GM23338 (cell line): Measurements from ENCODE around the gene SNTB2. TPM values are rescaled to one million over a fixed set of nuclear protein-coding genes. Genes with fewer than 3 reads are reported as not detected.

ENCODE experiments used
- ATAC-seq: fragments of 200-7000 bp; cut with Tn5 transposase; 3 replicates; pipeline ENCODE4 v1.9.1; 2020
- DNase-seq: peaks from one replicate; pipeline ENCODE4 v3.0.0-alpha.2; 2015; ENCODE audit warnings: low spot score
- H2AFZ ChIP-seq: fragments of 200-600 bp; sonication (generic); 2 replicates; pipeline ENCODE4 v1.8.0; 2016; ENCODE audit warnings: antibody characterized with exemption, mild to moderate bottlenecking, moderate library complexity
- H3F3A ChIP-seq: fragments of 200-600 bp; sonication (generic); replicated peaks from 2 replicates; pipeline ENCODE4 v1.8.0; 2017; ENCODE audit warnings: antibody characterized with exemption, mixed run types, low read depth
- H3K27ac ChIP-seq: fragments of 200-600 bp; sonication (generic); 2 replicates; pipeline ENCODE4 v1.6.1; 2016; ENCODE audit warnings: low read depth
- H3K27me3 ChIP-seq: fragments of 200-600 bp; sonication (generic); 2 replicates; pipeline ENCODE4 v1.8.0; 2016; ENCODE audit warnings: mild to moderate bottlenecking, mixed run types, moderate library complexity; ENCODE audit not compliant: insufficient read depth
- H3K36me3 ChIP-seq: fragments of 200-600 bp; sonication (generic); 2 replicates; pipeline ENCODE4 v1.8.0; 2016; ENCODE audit warnings: mild to moderate bottlenecking; ENCODE audit not compliant: insufficient read depth
- H3K4me1 ChIP-seq: fragments of 200-600 bp; sonication (generic); 2 replicates; pipeline ENCODE4 v1.8.0; 2016; ENCODE audit warnings: mild to moderate bottlenecking, moderate library complexity; ENCODE audit not compliant: insufficient read depth
- H3K4me2 ChIP-seq: fragments of 200-600 bp; sonication (generic); 2 replicates; pipeline ENCODE4 v1.7.1; 2017; ENCODE audit warnings: mixed run types
- H3K4me3 ChIP-seq: fragments of 200-600 bp; sonication (generic); 2 replicates; pipeline ENCODE4 v1.6.1; 2016; ENCODE audit warnings: mixed run types
- H3K79me2 ChIP-seq: fragments of 200-600 bp; sonication (generic); replicated peaks from 2 replicates; pipeline ENCODE4 v1.8.0; 2017; ENCODE audit warnings: mild to moderate bottlenecking; ENCODE audit not compliant: insufficient read depth
- H3K9me2 ChIP-seq: fragments of 200-600 bp; sonication (generic); 2 replicates; pipeline ENCODE4 v1.8.0; 2017; ENCODE audit not compliant: insufficient read depth
- H4K20me1 ChIP-seq: fragments of 200-600 bp; sonication (generic); replicated peaks from 2 replicates; pipeline ENCODE4 v1.8.0; 2017; ENCODE audit warnings: mild to moderate bottlenecking; ENCODE audit not compliant: insufficient read depth
- H3K27ac Mint-ChIP-seq: 2 replicates; pipeline ENCODE4 v1.8.0; 2020; ENCODE audit warnings: inconsistent platforms, mild to moderate bottlenecking, moderate library complexity, mixed read lengths
- H3K27me3 Mint-ChIP-seq: 3 replicates; pipeline ENCODE4 v1.8.0; 2022; ENCODE audit warnings: low read depth, mild to moderate bottlenecking, moderate library complexity, mixed read lengths, inconsistent platforms; ENCODE audit not compliant: insufficient read depth, poor library complexity
- H3K36me3 Mint-ChIP-seq: 3 replicates; pipeline ENCODE4 v1.8.0; 2021; ENCODE audit warnings: low read depth, mild to moderate bottlenecking, inconsistent platforms, moderate library complexity, mixed read lengths
- H3K4me1 Mint-ChIP-seq: 3 replicates; pipeline ENCODE4 v1.8.0; 2020; ENCODE audit warnings: mild to moderate bottlenecking, inconsistent platforms, mixed read lengths
- H3K4me3 Mint-ChIP-seq: 3 replicates; pipeline ENCODE4 v1.8.0; 2021; ENCODE audit warnings: moderate library complexity, mild to moderate bottlenecking, inconsistent platforms, mixed read lengths
- H3K9me3 Mint-ChIP-seq: 3 replicates; pipeline ENCODE4 v1.8.0; 2020; ENCODE audit warnings: moderate library complexity, mild to moderate bottlenecking, inconsistent platforms, mixed read lengths
- CREB1 ChIP-seq: fragments of 250-450 bp; sonication (Bioruptor Pico); IDR thresholded peaks from 2 replicates; pipeline ENCODE4 v1.5.0; 2020; ENCODE audit warnings: low read depth, mild to moderate bottlenecking, moderate library complexity
- CTCF ChIP-seq, 2 experiments: fragments of 200-600 bp in 1 of 2; sonication (generic) in 1 of 2; conservative IDR thresholded peaks; 2 replicates each; pipeline versions ENCODE4 v1.5.1 to v1.6.1; 2016 to 2017; ENCODE audit warnings: antibody characterized with exemption in 2 of 2, low read depth in 2 of 2, mild to moderate bottlenecking in 2 of 2, moderate library complexity in 1 of 2
- ETS1 ChIP-seq: IDR thresholded peaks from 2 replicates; pipeline ENCODE4 v1.6.1; 2016; ENCODE audit warnings: antibody characterized with exemption
- EZH2 ChIP-seq: fragments of 200-600 bp; sonication (generic); IDR thresholded peaks from one replicate; pipeline ENCODE4 v1.8.0; 2017; ENCODE audit warnings: antibody characterized with exemption, mild to moderate bottlenecking, low read depth; ENCODE audit not compliant: unreplicated experiment
- EZH2phosphoT487 ChIP-seq: fragments of 200-600 bp; sonication (generic); IDR thresholded peaks from one replicate; pipeline ENCODE4 v1.8.1; 2018; ENCODE audit warnings: antibody characterized with exemption; ENCODE audit not compliant: unreplicated experiment
- JUNB ChIP-seq: IDR thresholded peaks from one replicate; pipeline ENCODE4 v1.6.1; 2016; ENCODE audit warnings: antibody characterized with exemption; ENCODE audit not compliant: unreplicated experiment
- NANOG ChIP-seq: IDR thresholded peaks from 2 replicates; pipeline ENCODE4 v1.6.1; 2016; ENCODE audit warnings: antibody characterized with exemption, borderline replicate concordance
- POLR2AphosphoS5 ChIP-seq: IDR thresholded peaks from 2 replicates; pipeline ENCODE4 v1.6.1; 2016; ENCODE audit warnings: antibody characterized with exemption, low read depth
- REST ChIP-seq: IDR thresholded peaks from one replicate; pipeline ENCODE4 v1.6.1; 2018; ENCODE audit warnings: antibody characterized with exemption; ENCODE audit not compliant: unreplicated experiment
- STAT1 ChIP-seq: IDR thresholded peaks from one replicate; pipeline ENCODE4 v1.6.1; 2016; ENCODE audit warnings: antibody characterized with exemption; ENCODE audit not compliant: unreplicated experiment
- ZNF114 ChIP-seq: fragments of 250-450 bp; sonication (Bioruptor Pico); IDR thresholded peaks from 2 replicates; pipeline ENCODE4 v1.5.0; 2020; ENCODE audit warnings: mild to moderate bottlenecking, moderate library complexity
- ZNF331 ChIP-seq: fragments of 250-450 bp; sonication (Bioruptor Pico); IDR thresholded peaks from 2 replicates; pipeline ENCODE4 v1.5.0; 2020; ENCODE audit warnings: low read depth, mild to moderate bottlenecking, moderate library complexity
- ZNF462 ChIP-seq: fragments of 250-450 bp; sonication (Bioruptor Pico); IDR thresholded peaks from 2 replicates; pipeline ENCODE4 v1.5.0; 2020; ENCODE audit warnings: mild to moderate bottlenecking, moderate library complexity
- polyA plus RNA-seq: library from polyadenylated mRNA; unstranded; fragments of >200 nt; fragmentation: Nextera tagmentation; extraction: Ambion mirVana; gene quantifications from 2 replicates; pipeline ENCODE4 v1.2.1, GENCODE V29; 2016
- total RNA-seq: library from RNA; depleted of rRNA; stranded (reverse); fragments of >200 nt; shearing (Covaris generic); gene quantifications from 2 replicates; pipeline ENCODE4 v1.2.3, GENCODE V29; 2014

Gene SNTB2
- total and polyA plus RNA-seq, 2 experiments from 2014 or later = 4.8 to 42.7 TPM

GRCh38 chr16:69143116-69143515 lies 43.8 kb upstream of the SNTB2 start:
- TF ChIP-seq REST = no peak
- TF ChIP-seq POLR2AphosphoS5 = no peak
- TF ChIP-seq ZNF114 (CRISPR knock-in tag) = no peak
- no peak for TF ChIP-seq ZNF462 (CRISPR knock-in tag)
- no peak for TF ChIP-seq STAT1
- no peak for TF ChIP-seq EZH2
- TF ChIP-seq CREB1 = no peak
- TF ChIP-seq ETS1 = no peak
- TF ChIP-seq JUNB = no peak
- no peak for TF ChIP-seq CTCF (conservative IDR thresholded peaks at IDR 0.05; ENCODE audit: low read depth in 2 of 2)
- no peak for TF ChIP-seq ZNF331 (CRISPR knock-in tag)
- no peak for TF ChIP-seq EZH2phosphoT487
- TF ChIP-seq NANOG = no peak
- Histone ChIP-seq H3K79me2 (peaks cover 69% of the 10 kb centered on the region), H3K36me3 (peaks cover 77% of the 10 kb centered on the region)

More at GRCh38 chr16:69143116-69143515, 43.8 kb upstream of the SNTB2 start:
- Mint-ChIP-seq H3K27ac (no peak overlapping the region), H3K9me3 (no peaks in the 10 kb centered on the region), H3K4me3 (no peak overlapping the region), H3K27me3 (no peaks in the 10 kb centered on the region), H3K4me1 (no peaks in the 10 kb centered on the region), H3K36me3 (peaks cover 83% of the 10 kb centered on the region)
- H4K20me1 ChIP-seq = peaks cover 21% of the 10 kb centered on the region
- H3K27ac ChIP-seq = no peak overlapping the region
- H3K27me3 ChIP-seq = no peaks in the 10 kb centered on the region
- no peak overlapping the region for H2AFZ ChIP-seq
- no peak for DNase-seq
- no peak overlapping the region for H3K4me3 ChIP-seq
- no peak for ATAC-seq
- H3F3A ChIP-seq = peaks cover 30% of the 10 kb centered on the region
- H3K4me1 ChIP-seq = no peaks in the 10 kb centered on the region
- no peaks in the 10 kb centered on the region for H3K9me2 ChIP-seq
- H3K4me2 ChIP-seq = no peak overlapping the region
